ENCODE results near the gene SLC6A1. TPM values are rescaled to one million over a fixed set of nuclear protein-coding genes. Genes with fewer than 3 reads are reported as not detected.

The SLC6A1 gene
- polyA plus RNA-seq, 1 of the 3 experiments (the other 2 are of a cell fraction), result not detected

DNA sequence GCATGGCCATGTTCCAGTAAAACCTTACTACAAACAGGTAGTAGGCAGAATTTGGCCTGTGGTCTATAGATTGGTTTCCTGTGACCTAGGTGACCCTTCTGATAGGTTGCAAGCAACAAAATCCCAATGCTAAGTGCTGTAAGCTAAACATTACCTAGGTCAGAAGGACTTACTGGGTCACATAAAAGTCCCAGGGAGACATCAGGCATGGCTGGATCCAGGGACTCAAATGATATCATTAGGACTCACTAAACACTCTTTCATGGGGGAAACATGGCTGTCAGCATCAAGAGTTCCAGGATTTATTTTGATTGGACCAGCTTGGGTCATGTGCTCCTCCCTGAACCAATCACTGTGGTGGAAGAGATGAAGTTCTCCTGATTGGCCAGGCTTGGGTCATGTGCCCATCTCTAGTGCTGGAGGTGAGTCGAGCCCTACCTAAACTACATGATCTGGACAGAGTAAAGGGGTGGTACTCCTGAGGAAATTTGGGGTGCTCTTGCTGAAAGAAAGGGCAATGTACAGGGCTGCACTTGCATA, 16.8 kb upstream of the SLC6A1 start:
- Histone ChIP-seq H2AFZ (ENCODE audit: low read depth) (no peak overlapping the region), H3K27ac (ENCODE audit: low read depth in 2 of 2, low read length in 1 of 2) (no peak overlapping the region), H3K4me2 (no peak overlapping the region), H3K79me2 (ENCODE audit: insufficient read depth) (no peaks in the 10 kb centered on the region), H3K9ac (no peak overlapping the region), H3K9me3 (no peaks in the 10 kb centered on the region), H4K20me1 (ENCODE audit: insufficient read depth) (no peaks in the 10 kb centered on the region), H3K27me3 (ENCODE audit: insufficient read depth) (no peaks in the 10 kb centered on the region), H3K36me3 (replicated peaks in 1 of 2; ENCODE audit: control insufficient read depth in 1 of 2, insufficient read depth in 2 of 2, low read length in 1 of 2) (no peaks in the 10 kb centered on the region), H3K4me1 (ENCODE audit: control insufficient read depth in 1 of 2, insufficient read depth in 2 of 2, low read depth in 1 of 2, low read length in 1 of 2) (no peaks in the 10 kb centered on the region), H3F3A (replicated peaks; ENCODE audit: insufficient read depth) (no peaks in the 10 kb centered on the region), H3K4me3 (ENCODE audit: low read depth in 2 of 2, low read length in 1 of 2) (no peak overlapping the region), H3K9me2 (no peaks in the 10 kb centered on the region)
- TF ChIP-seq CHD2 (IDR thresholded peaks at IDR 0.05; ENCODE audit: low read length, partially characterized antibody) (no peak), USF1 (IDR thresholded peaks at IDR 0.05; ENCODE audit: borderline replicate concordance, low read depth) (peak; percentile 43; the same call in 1 of the 2 replicates), POLR2AphosphoS5 (IDR thresholded peaks at IDR 0.05; ENCODE audit: low read depth, low read length) (no peak), TEAD4 (IDR thresholded peaks at IDR 0.05; ENCODE audit: borderline replicate concordance, insufficient read depth) (no peak), GABPA (IDR thresholded peaks at IDR 0.05; ENCODE audit: low read depth) (no peak)
- TF ChIP-seq, protein P1, sequence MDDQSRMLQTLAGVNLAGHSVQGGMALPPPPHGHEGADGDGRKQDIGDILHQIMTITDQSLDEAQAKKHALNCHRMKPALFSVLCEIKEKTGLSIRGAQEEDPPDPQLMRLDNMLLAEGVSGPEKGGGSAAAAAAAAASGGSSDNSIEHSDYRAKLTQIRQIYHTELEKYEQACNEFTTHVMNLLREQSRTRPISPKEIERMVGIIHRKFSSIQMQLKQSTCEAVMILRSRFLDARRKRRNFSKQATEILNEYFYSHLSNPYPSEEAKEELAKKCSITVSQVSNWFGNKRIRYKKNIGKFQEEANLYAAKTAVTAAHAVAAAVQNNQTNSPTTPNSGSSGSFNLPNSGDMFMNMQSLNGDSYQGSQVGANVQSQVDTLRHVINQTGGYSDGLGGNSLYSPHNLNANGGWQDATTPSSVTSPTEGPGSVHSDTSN (IDR thresholded peaks at IDR 0.05), result no peak
- 15% methylated on average over 1 of the region's 1 CpG for WGBS (ENCODE audit: low lambda C conversion rate)
- no peak for DNase-seq
- CTCF ChIA-PET, result interaction anchor here (0.9 to 3.0 kb wide), 3 partner anchors 16 to 237 kb away, joined by 3 to 12 read pairs (median 4); partner anchors contain the start of gene SLC6A1
- POLR2A ChIA-PET, result no interaction called here

DNA sequence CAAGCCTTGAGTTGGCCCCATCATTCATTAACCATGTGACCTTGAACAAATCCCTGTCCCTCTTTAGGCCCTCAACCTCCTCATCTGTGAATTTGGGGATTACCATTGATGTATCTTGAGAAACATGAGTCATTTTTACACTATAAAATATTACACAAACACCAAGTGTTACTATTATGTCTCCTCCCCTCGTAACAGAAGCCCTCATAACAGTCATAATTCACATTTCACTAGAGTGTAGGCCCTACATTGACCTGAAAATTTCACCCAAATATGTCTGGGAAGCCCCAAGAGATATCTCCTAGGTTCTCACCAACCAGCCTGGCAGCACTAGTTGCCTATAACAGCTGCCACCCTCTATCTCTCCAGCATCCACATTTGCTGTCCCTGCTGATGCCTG, 15.8 kb upstream of the SLC6A1 start:
- no peak overlapping the region for H3K9ac ChIP-seq
- no peaks in the 10 kb centered on the region for H3F3A ChIP-seq (replicated peaks; ENCODE audit: insufficient read depth)
- no peaks in the 10 kb centered on the region for H3K79me2 ChIP-seq (ENCODE audit: insufficient read depth)
- no peaks in the 10 kb centered on the region for H4K20me1 ChIP-seq (ENCODE audit: insufficient read depth)
- no peak for TF ChIP-seq IRF3 (IDR thresholded peaks at IDR 0.05; ENCODE audit: low read depth, low read length)
- TF ChIP-seq USF1 (IDR thresholded peaks at IDR 0.05; ENCODE audit: borderline replicate concordance, low read depth), result no peak
- no peak for TF ChIP-seq CHD2 (IDR thresholded peaks at IDR 0.05; ENCODE audit: low read length, partially characterized antibody)
- no peak for TF ChIP-seq SMC3 (IDR thresholded peaks at IDR 0.05; ENCODE audit: low read depth, low read length)
- TF ChIP-seq TCF12 (IDR thresholded peaks at IDR 0.05), result no peak
- TF ChIP-seq NFIC (IDR thresholded peaks at IDR 0.05; ENCODE audit: borderline replicate concordance), result no peak
- TF ChIP-seq POLR2AphosphoS5 (IDR thresholded peaks at IDR 0.05; ENCODE audit: low read depth, low read length), result no peak
- TF ChIP-seq, protein P1 (IDR thresholded peaks at IDR 0.05), result no peak
- no peak for TF ChIP-seq RXRA (IDR thresholded peaks at IDR 0.05; ENCODE audit: borderline replicate concordance, low read depth)
- no peak overlapping the region for H2AFZ ChIP-seq (ENCODE audit: low read depth)
- CTCF ChIA-PET, result interaction anchor here (1.3 kb wide), 1 partner anchor 26 kb away, joined by 3 read pairs; no protein-coding TSS in a partner anchor
- H3K9me2 ChIP-seq, result no peaks in the 10 kb centered on the region
- no peaks in the 10 kb centered on the region for H3K4me1 ChIP-seq (ENCODE audit: control insufficient read depth in 1 of 2, insufficient read depth in 2 of 2, low read depth in 1 of 2, low read length in 1 of 2)
- no peak overlapping the region for H3K4me2 ChIP-seq
- POLR2A ChIA-PET, result no interaction called here
- H3K9me3 ChIP-seq, result no peaks in the 10 kb centered on the region
- no peak overlapping the region for H3K4me3 ChIP-seq (ENCODE audit: low read depth in 2 of 2, low read length in 1 of 2)
- 8% methylated on average over 1 of the region's 1 CpG for WGBS (ENCODE audit: low lambda C conversion rate)
- H3K27me3 ChIP-seq (ENCODE audit: insufficient read depth), result no peaks in the 10 kb centered on the region
- DNase-seq, result no peak
- H3K36me3 ChIP-seq (replicated peaks in 1 of 2; ENCODE audit: control insufficient read depth in 1 of 2, insufficient read depth in 2 of 2, low read length in 1 of 2), result no peaks in the 10 kb centered on the region
- H3K27ac ChIP-seq (ENCODE audit: low read depth in 2 of 2, low read length in 1 of 2), result no peak overlapping the region
